COLO668 (cell line): Measurements from ENCODE around the gene UBL5.
"Not testable (repeated sequence)": the region's sequence is repeated elsewhere in the genome, so short reads cannot be mapped to it uniquely, and the experiment has no call there.

ENCODE experiments used
- DNase-seq: peaks from one replicate; lab custom pipeline; 2025; ENCODE audit not compliant: unreplicated experiment; lab: John Stamatoyannopoulos, UW

The UBL5 gene

GRCh38 chr19:9827289-9828238 lies at the start of gene UBL5:
TSS of gene UBL5 (plus strand) at chr19:9827918. CDS start at chr19:9828338, 420 bp downstream.
- DNase-seq, result peak; percentile 92

DNA sequence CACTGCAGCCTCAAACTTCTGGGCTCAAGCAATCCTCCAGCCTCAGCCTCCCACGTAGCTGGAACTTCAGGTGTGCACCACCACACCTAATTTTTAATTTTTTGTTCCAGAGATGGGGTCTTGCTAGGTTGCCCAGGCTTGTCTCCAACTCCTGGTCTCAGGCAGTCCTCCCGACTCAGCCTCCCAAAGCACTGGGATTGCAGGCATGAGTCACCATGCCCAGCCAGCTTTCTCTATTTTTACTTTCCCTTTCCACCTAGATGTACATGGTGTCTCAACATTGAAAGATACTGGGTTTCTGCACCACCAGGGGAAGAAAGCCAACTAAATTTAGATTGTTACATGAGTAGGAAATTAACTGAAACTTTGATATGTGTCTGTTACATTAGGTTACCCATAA lies 45.4 kb upstream of the UBL5 start:
- DNase-seq, result no peak

GRCh38 chr19:9784163-9784496 lies 43.6 kb upstream of the UBL5 start:
- not testable (repeated sequence) for DNase-seq

- peak; percentile 100 for DNase-seq
Measured at GRCh38 chr19:9785367-9786331, 42.1 kb upstream of the UBL5 start.

DNA sequence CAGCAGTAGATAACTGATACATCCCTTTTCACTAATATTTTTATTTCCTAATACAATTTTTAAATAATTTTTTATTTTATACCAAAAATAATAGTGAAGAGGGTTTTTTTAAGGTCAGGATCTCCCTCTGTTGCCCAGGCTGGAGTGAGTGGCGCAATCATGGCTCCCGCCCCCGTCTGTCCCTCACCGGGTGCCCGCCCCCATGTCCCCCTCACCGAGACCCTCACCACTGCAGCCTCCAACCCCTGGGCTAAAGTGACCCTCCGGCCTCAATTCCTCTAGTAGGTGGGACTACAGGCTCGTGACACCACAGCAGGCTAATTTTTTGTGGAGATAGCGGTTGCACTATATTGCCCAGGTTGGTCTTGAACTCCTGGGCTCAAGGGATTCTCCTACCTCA lies 41.4 kb upstream of the UBL5 start:
- DNase-seq, result no peak

DNA sequence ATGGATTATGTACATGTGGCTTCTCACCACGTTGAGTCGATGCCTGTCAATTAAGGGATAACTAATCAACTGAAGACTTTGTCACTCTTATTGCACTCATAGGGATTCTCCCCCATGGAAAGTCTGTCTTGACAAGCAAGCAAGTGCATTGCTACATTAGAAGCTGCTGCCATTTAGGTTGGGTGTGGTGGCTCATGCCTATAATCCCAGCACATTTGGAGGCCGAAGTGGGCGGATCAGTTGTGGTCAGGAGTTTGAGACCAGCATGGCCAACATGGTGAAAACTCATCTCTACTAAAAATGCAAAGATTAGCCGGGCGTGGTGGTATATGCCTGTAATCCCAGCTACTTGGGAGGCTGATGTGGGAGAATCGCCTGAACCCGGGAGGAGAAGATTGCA lies 40.9 kb upstream of the UBL5 start:
- no peak for DNase-seq

GRCh38 chr19:9788604-9789003 lies 39.1 kb upstream of the UBL5 start:
- DNase-seq, result not testable (repeated sequence)

DNA sequence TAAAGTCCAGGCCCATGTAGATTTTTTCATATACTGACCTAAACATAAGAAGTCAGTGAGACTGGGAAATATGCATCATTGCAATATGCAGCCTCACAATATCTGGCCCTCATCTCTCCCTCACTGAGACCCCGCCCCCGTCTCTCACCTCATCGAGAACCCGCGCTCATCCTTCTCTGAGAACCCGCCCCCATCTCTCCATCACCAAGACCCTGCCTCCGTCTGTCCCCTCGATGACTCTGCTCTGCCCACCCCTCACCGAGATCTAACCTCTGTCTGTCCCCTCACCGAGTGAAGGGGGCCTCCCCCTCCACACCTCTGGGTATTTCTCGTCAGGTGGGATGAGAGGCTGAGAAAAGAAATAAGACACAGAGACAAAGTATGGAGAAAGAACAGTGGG lies 38.7 kb upstream of the UBL5 start:
- no peak for DNase-seq

GRCh38 chr19:9789579-9789978 lies 38.1 kb upstream of the UBL5 start:
- DNase-seq, result not testable (repeated sequence)

DNA sequence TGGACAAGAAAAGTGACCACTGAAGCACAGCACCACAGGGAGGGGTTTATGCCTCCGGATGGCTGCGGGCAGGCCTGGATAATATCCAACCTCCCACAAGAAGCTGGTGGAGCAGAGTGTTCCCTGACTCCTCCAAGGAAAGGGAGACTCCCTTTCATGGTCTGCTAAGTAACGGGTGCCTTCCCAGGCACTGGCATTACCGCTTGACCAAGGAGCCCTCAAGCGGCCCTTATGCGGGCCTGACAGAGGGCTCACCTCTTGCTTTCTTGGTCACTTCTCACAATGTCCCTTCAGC lies 36.7 kb upstream of the UBL5 start:
- not testable (repeated sequence) for DNase-seq

GRCh38 chr19:9791552-9792205 lies 36.0 kb upstream of the UBL5 start:
- DNase-seq, result peak; percentile 85

GRCh38 chr19:9792206-9793070 lies 35.3 kb upstream of the UBL5 start:
- peak; percentile 88 for DNase-seq

DNA sequence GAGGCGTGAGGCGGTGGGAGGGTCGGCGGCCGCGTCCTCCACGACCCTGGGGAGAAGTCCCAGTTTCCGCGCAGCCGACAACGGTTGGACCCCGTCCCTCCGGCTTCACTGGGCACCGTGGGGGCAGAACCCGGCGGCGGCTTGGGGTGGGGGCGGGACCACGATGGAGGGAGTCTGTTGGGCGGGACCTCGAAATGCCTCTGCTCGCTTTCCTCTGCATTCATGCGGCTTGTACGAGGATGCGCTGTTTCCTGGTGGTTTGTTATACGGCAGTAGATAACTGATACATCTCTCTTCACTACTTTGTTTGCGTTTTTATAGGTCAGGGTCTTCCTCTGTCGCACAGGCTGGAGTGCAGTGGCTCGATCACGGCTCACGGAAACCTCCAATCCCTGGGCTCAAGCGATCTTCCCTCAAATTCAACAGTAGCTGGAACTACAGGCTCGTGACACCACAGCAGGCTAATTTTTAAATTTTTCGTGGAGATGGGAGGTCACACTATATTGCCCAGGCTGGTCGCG lies 34.6 kb upstream of the UBL5 start:
- DNase-seq, result peak; percentile 18

DNA sequence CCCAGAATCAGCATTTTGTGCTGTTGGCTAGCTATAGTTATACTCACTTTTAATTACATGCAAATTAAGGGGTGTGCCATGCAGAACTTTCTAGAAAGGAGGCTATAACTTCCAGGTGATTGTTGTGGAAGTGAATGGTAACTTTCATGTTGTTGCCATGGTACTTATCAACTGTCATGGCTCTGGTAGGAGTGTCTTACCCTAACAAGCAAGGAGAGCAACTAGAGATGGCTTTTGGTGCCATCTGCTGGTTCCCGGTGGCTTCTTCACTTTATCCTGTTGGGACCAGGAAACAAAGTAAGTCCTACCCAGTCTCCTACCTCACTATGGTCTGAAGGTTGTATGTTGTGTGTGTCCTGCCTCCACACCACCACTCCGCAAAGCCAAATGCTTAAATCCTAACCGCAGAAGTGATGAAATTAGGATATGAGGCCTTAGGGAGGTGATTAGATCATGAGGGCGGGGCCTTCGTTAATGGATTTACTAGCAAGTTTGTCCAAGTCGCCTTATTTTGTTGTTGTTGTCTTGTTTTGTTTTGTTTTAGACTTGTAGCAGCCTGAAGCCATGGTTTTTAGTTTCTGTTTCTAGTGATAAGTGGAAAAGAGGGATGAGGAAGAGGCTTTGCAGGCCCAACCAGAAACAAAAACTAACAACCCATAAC lies 31.5 kb upstream of the UBL5 start:
- DNase-seq, result peak; percentile 76

DNA sequence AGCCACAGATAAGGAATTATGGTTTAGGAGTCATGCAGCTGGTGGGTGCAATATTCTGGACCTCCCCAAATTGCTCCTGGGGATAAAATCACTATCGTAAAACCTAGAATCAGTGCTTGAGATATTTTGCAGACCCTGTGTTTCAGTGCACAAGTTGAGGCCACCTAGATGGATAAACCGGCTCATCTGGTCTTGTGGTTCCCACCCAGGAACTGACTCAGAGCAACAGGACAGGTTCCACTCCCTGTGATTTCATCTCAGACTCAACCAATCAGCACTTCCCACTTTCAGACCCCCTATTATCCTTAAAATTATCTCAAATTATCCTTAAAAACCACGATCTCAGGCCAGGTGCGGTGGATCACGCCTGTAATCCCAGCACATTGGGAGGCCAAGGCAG lies 29.8 kb upstream of the UBL5 start:
- no peak for DNase-seq

- DNase-seq, result no peak
Measured at GRCh38 chr19:9799162-9799561, 28.6 kb upstream of the UBL5 start.

DNA sequence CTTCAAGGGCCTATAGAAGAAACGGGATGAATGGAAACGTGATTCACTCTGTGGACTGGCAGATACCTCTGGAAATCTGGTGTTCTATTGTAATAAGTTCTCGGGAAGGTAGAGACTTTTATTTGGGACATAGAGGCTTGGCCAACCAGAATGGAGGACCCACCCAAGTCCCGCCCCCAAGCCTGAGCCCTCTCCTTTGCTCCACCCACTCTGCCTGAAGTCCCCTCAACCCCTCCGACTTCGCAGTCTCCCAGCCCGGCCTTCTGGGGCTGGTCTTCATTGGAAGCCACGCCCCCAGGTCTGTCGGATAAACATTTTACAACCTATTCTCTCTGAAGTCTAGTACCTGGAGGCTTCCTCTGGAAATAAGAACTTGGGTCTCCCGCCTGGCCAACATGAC lies 25.7 kb upstream of the UBL5 start:
- no peak for DNase-seq

- DNase-seq, result no peak
Measured at GRCh38 chr19:9806803-9807202, 20.9 kb upstream of the UBL5 start.
